LoVo (cell line): ENCODE results near the gene THOC2.
"Not testable (repeated sequence)": the region's sequence is repeated elsewhere in the genome, so short reads cannot be mapped to it uniquely, and the experiment has no call there.

Experiments
- DNase-seq: peaks from one replicate; pipeline ENCODE4 v3.0.0-alpha.2; 2016; ENCODE audit warnings: low spot score

Gene THOC2

GRCh38 chrX:123735137-123735536 is 2.3 kb upstream of the THOC2 start:
- DNase-seq = not testable (repeated sequence)

DNA sequence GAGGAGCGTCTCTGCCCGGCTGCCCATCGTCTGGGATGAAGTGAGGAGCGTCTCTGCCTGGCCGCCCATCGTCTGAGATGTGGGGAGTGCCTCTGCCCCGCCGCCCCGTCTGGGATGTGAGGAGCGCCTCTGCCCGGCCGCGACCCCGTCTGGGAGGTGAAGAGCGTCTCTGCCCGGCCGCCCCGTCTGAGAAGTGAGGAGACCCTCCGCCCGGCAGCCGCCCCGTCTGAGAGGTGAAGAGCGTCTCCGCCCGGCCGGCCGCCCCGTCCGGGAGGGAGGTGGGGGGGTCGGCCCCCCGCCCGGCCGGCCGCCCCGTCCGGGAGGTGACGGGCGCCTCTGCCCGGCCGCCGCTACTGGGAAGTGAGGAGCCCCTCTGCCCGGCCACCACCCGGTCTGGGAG is 1.2 kb upstream of the THOC2 start:
- DNase-seq = not testable (repeated sequence)

DNA sequence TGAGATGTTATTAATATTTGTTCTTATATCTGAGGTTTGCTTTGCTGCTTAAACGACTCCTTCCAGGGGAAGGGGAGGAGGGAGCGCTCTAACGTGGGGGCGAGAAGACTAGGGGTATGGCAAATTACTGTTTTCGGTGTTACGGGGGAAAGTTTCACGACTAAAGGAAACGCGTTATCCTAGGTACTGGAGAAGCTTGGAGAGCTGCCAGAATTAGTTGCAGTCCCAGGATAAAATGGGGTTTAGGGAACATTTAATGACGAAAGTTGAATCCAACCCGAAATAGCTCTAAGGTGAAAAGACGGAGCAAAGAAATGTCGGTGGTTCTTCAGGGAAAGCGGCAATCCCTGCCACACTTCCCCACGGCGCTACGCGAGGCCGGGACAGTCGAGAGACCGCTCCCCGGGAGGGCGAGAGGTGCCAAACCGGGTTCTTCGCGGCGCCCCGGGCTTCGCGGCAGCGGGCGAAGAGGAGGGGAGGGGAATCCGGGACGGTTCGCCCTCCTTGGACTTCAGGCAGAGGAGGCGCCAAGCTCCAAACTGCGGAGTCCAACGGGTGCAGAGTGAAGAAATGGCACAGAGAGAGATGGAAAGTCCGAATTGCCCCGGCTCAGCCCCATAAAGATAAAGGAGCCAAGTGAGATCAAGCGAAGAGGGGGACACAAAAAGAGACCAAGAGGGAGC is 724 bp downstream of the THOC2 start:
- DNase-seq = no peak

DNA sequence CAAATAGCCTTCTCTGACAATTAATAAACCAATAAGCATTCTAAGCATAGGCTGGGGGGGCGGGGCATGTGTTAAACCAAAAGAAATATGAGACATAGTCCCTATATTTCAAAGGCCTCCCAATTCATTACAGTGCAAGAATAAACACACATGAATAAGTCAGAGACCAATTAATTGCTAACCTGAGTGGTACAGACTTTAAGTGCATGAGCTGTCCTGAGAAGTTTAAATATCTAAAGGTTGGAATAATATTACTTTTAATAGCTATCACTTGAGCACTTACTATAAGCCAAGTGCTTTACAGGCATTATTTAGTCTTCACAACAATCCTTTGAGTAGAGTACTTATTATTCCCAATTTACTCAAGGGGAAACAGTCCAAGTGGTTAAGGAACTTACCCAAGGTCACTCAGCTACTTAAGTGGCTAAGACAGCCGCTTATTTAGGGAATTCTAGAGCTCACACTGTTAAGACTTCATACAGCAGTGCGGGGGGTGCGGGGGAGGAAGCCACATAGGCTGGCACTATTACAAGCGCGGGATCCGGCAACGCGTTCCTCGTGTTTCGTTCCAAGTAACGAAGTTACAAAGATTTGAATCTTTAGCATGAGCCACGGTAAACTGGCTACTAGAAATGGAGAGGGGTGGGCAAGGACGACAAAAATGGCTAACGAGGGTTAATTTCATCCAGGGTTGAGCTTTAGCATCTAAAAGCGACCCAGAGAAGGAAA is 1.4 kb downstream of the THOC2 start:
- DNase-seq = no peak

DNA sequence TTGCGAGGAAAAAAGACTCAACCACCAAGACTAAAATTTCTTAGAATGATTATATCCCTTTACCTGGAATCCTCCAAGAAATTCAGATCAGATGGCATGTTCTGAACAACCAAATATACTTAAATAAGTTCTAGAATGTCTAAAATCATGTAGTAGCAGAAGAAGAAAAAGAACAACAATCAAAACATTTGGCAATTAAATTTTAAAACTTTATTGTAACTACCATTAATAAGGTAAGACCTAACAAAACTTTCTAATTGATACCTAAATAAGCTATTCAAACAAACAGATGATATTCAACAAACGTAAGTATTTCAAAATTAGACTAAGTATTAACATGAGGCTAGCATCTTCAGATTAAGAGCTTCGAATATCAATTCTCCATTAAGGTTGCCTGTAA is 4.3 kb downstream of the THOC2 start:
- DNase-seq = no peak

GRCh38 chrX:123728016-123728415 is 4.8 kb downstream of the THOC2 start:
- no peak for DNase-seq

DNA sequence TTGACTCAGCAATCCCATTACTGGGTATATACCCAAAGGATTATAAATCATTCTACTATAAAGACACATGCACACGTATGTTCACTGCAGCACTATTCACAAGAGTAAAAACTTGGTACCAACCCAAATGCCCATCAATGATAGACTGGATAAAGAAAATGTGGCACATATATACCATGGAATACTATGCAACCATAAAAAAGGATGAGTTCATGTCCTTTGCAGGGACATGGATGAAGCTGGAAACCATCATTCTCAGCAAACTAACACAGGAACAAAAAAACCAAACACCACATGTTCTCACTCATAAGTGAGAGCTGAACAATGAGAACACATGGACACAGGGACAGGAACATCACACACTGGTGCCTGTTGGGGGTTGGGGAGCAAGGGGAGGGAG is 10.7 kb downstream of the THOC2 start:
- not testable (repeated sequence) for DNase-seq

DNA sequence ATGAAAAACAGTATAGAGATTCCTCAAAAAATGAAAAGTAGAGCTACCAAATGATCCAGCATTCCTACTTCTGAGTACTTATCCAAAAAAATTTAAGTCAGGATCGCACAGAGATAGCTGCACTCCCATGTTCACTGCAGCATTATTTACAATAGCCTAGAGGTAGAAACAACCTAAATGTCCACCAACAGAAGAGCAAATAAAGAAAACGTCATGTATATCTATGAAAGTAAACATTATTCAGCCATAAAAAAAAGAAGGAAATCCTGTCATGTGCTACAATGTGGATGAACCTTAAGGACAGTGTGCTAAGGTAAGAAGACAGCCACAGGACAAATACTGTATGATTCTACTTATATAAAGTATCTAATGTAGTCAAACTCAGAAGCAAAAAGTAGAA is 12.4 kb downstream of the THOC2 start:
- no peak for DNase-seq

DNA sequence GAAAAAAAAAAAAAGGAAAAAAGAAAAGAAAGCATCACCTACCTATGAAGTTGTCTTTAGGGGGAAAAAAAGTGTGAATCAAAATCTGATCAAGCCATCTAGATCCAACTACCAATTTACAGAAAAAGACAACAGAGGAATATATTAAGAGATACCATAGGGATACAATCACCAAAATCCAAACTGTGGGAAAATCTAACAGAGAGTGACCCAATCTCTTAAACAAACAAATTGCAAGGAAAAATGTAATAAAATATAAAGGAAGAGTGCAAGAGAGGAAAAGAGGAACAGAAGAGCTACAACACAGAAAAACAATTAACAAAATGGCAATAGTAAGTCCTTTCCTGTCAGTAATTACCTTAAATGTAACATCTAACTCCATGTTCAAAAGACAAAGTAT is 19.0 kb downstream of the THOC2 start:
- DNase-seq = no peak

DNA sequence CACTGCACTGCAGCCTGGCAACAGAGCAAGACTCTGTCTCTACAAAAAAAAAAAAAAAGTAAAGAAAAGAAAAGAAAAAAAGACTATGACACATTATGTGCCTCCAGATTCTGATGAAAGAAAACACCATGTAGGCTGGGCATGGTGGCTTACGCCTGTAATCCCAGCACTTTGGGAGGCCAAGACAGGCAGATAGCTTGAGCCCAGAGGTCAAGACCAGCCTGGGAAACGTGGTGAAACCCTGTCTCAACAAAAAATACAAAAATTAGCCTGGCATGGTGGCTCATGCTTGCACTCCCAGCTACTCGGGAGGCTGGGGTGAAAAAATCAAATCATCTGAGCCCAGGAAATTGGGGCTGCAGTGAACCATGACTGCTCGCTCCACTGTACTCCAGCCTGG is 19.4 kb downstream of the THOC2 start:
- no peak for DNase-seq

DNA sequence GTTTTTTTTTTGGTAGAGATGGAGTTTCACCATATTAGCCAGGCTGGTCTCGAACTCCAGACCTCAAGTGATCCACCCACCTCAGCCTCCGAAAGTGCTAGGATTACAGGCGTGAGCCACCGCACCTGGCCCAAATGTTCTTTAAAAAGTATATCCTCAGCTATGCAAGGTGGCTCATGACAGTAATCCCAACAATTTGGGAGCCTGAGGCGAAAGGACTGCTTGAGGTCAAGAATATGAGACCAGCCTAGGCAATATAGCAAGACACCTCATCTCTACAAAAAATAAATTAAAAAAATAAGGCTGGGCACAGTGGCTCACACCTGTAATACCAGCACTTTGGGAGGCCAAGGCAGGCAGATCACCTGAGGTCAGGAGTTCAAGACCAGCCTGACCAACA is 21.7 kb downstream of the THOC2 start:
- not testable (repeated sequence) for DNase-seq

GRCh38 chrX:123704781-123705180 is 28.1 kb downstream of the THOC2 start:
- no peak for DNase-seq

DNA sequence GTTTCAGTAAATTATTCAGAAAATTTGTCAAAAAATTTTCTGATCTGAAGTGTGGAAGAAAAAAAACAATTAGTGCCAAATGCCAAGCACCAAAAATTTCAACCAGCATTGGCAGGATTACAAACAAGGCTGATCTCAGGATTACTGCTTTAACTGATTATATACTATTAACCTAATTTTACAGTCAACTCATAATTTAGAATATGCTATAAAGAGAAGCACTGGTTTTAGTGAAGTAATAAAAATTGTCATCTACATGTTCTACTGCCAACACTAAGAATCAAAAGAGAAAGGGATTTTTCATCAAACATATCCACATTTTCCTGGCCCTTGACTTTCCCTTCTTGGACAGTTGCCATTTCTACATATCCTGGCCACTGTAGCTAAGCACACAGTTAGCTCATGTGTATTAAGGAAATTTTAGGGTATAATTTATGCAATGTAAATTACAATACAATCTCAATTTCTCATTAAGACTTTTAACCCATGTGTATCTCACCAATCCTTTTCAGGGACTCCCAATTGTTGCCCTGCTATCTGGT is 33.8 kb downstream of the THOC2 start:
- no peak for DNase-seq

DNA sequence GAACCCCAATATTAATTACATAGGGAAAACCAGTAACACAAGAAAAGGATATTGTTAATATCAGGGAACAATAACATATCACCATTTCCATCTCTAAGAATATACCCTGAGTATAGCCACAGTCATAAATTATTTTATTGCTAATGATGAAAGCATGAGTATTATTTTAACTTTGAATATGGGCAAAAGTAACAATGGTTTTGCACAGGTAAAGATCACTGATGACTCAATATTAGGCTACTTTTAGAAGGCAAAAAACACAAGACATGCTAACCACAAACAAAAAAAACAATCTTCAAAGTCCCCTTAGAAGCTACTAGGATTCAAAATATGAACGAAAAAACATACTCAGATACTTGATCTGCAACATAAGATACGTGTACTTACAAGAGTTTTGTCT is 36.5 kb downstream of the THOC2 start:
- DNase-seq = no peak

DNA sequence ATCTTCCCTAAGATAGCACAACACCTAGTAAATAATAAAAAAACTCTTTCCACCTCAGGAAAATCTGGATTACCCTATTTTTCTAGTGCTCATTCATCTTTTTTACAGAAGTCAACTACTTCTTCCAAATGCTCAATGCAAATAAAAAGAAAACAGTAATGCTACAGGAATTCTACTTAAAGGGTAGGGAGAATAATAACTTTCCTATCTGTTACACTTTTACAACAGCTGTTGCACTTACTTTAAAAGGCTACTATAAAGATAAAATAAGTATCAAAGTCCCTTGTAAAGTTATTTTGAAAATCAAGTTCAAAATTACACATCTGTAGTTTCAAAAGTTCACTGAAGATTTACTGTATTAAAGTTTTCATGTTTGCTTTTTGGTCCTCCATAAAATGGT is 37.6 kb downstream of the THOC2 start:
- DNase-seq = no peak

- DNase-seq = no peak
Measured at GRCh38 chrX:123691776-123692175, 41.1 kb downstream of the THOC2 start.

- no peak for DNase-seq
Measured at GRCh38 chrX:123688524-123688923, 44.3 kb downstream of the THOC2 start.

- DNase-seq = no peak
Measured at GRCh38 chrX:123685232-123685631, 47.6 kb downstream of the THOC2 start.

DNA sequence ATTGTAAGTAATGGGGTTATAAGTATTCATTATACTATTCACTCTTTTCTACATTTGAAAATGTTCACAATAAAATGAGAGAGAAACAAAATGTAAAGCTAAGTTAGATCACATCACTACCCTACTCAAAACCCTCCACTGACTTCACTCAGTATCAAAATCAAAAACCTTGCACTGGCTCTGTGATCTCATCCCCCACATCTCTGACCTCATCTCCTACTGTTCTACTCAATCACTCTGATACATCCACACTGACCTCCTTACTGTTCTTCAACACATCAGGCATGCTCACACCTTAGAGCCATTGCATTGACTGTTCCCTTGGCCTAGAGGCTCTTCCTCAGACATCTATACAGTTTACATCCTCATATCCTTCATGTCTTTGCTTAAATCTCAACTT is 50.7 kb downstream of the THOC2 start:
- no peak for DNase-seq

DNA sequence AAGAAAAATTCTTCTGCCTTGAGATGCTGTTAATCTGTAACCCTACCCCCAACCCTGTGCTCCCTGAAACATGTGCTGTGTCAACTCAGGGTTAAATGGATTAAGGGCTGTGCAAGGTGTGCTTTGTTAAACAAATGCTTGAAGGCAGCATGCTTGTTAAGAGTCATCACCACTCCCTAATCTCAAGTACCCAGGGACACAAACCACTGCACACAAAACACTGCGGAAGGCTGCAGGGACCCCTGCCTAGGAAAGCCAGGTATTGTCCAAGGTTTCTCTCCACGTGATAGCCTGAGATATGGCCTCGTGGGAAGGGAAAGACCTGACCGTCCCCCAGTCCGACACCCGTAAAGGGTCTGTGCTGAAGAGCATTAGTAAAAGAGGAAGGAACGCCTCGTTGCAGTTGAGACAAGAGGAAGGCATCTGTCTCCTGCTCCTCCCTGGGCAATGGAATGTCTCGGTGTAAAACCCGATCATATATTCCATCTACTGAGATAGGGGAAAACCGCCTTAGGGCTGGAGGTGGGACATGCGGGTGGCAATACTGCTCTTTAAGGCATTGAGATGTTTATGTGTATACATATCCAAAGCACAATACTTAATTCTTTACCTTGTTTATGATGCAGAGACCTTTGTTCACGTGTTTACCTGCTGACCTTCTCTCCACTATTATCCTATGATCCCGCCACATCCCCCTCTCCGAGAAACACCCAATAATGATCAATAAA is 53.0 kb downstream of the THOC2 start:
- DNase-seq = not testable (repeated sequence)

DNA sequence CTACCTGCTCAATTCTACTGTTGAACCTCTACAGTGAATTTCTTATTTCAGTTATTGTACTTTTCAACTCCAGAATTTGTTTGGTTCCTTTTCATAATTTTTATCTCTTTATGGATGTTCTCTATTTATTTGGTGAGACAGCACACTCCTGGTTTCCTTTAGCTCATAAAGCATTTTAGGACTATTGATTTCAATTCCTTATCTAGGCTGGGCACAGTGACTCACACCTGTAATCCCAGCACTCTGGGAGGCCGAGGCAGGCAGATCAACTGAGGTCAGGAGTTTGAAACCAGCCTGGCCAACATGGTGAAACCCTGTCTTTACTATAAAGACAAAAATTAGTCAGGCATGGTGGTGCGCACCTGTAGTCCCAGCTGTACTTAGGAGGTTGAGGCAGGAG is 57.7 kb downstream of the THOC2 start:
- no peak for DNase-seq

- DNase-seq = no peak
Measured at GRCh38 chrX:123673813-123674212, 59.0 kb downstream of the THOC2 start.

DNA sequence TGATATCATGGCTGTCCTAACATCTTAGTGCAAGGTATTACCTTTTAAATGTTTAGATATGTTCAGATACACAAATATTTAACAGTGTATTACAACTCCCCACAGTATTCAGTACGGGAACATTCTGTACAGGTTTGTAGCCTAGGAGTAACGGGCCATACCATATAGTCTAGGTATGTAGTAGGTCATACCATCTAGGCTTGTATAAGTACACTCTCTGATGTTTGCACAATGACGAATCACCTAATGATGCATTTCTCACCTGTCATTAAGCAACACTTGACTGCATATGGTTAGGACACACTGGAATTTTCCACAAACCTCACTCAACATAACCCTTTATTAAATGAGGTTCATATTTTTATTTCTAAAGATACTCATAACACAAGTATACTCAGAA is 67.7 kb downstream of the THOC2 start:
- no peak for DNase-seq
